ENCODE data around the gene CCDC92B. TPM values are rescaled to one million over a fixed set of nuclear protein-coding genes. Genes with fewer than 3 reads are reported as not detected.

CCDC92B gene
- total RNA-seq, 1 donor from 2014 or later: 0.21 TPM

DNA sequence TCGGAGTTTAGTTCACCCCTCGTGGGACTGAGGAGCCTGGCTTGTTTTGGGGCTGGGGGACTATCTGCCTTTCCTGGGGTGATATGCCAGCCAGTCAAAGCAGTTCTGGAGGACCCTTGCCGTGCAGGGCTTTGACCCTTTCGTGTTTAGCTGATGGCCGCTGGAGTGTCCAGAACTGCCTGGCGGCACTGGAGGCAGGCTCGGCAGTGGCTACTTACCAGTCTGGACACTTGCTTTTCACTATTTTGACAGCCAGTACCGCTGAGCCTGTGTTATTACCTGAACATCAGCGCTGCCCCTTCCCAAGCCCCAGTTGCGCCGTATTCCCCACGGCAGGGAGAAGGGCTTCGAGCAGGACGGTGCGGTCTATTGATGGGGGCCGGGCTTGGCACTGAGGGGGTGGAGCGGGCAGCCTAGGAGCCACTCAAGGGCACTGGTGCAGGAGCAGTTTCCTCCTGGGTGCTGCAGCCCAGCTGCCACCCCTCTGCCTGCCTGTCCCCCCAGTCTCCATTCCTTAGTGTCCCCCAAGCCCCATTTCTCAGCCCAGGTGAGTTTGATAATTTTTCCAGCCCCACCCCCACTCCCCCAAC lies 18.6 kb downstream of the CCDC92B start:
- intact Hi-C loops (cut with micrococcal nuclease): no loop called here
- no peaks in the 10 kb centered on the region for H3K36me3 Mint-ChIP-seq (ENCODE audit: low read depth)
- DNase-seq (ENCODE audit: low spot score): no peak

GRCh38 chr17:2724784-2725164 lies 24.7 kb downstream of the CCDC92B start:
- Mint-ChIP-seq H3K36me3 (ENCODE audit: low read depth) (no peaks in the 10 kb centered on the region), H3K4me1 (ENCODE audit: low read depth) (no peaks in the 10 kb centered on the region), H3K27me3 (ENCODE audit: low read depth) (peaks cover 26% of the 10 kb centered on the region), H3K27ac (no peak overlapping the region), H3K9me3 (no peaks in the 10 kb centered on the region), H3K4me3 (ENCODE audit: low read depth) (no peak overlapping the region)
- intact Hi-C loops (cut with micrococcal nuclease): no loop called here
- DNase-seq (ENCODE audit: low spot score): peak; percentile 24

More for the DNA sequence above, 18.6 kb downstream of the CCDC92B start:
- Mint-ChIP-seq H3K9me3 (no peaks in the 10 kb centered on the region), H3K4me1 (ENCODE audit: low read depth) (no peaks in the 10 kb centered on the region), H3K4me3 (ENCODE audit: low read depth) (no peak overlapping the region), H3K27me3 (ENCODE audit: low read depth) (peaks cover 7% of the 10 kb centered on the region), H3K27ac (no peak overlapping the region)

GRCh38 chr17:2723997-2724783 lies 25.3 kb downstream of the CCDC92B start:
- Mint-ChIP-seq H3K27me3 (ENCODE audit: low read depth) (peaks cover 26% of the 10 kb centered on the region), H3K9me3 (no peaks in the 10 kb centered on the region), H3K27ac (no peak overlapping the region), H3K36me3 (ENCODE audit: low read depth) (no peaks in the 10 kb centered on the region), H3K4me1 (ENCODE audit: low read depth) (no peaks in the 10 kb centered on the region), H3K4me3 (ENCODE audit: low read depth) (no peak overlapping the region)
- DNase-seq (ENCODE audit: low spot score): no peak
- intact Hi-C loops (cut with micrococcal nuclease): no loop called here

GRCh38 chr17:2723505-2723996 lies 25.9 kb downstream of the CCDC92B start:
- no peaks in the 10 kb centered on the region for H3K4me1 Mint-ChIP-seq (ENCODE audit: low read depth)
- no peak overlapping the region for H3K27ac Mint-ChIP-seq
- intact Hi-C loops (cut with micrococcal nuclease): no loop called here
- H3K9me3 Mint-ChIP-seq: no peaks in the 10 kb centered on the region
- H3K27me3 Mint-ChIP-seq (ENCODE audit: low read depth): peaks cover 24% of the 10 kb centered on the region
- no peak for DNase-seq (ENCODE audit: low spot score)
- no peak overlapping the region for H3K4me3 Mint-ChIP-seq (ENCODE audit: low read depth)
- H3K36me3 Mint-ChIP-seq (ENCODE audit: low read depth): no peaks in the 10 kb centered on the region

DNA sequence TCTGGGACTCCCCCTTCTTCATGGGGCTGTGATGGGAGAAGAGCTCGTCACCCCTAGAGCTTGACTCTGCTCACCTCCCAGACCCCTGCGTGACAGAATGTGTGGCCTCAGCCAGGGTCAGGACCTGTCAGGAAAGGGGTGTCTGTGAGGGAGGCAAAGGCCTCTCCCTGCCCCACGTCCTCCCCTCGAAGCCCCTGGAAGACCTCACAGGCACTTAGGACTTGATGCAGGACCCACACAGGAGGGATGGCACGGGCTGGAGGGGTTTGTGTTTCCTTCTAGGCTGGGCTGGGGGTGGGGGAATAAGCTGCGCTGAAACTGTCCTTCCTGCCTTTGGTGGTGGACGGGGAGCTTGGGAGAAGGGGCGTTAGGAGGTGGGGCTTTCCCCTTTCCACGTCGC lies 26.8 kb downstream of the CCDC92B start:
- Mint-ChIP-seq H3K27me3 (ENCODE audit: low read depth) (peaks cover 24% of the 10 kb centered on the region), H3K36me3 (ENCODE audit: low read depth) (no peaks in the 10 kb centered on the region), H3K4me1 (ENCODE audit: low read depth) (no peaks in the 10 kb centered on the region), H3K4me3 (ENCODE audit: low read depth) (no peak overlapping the region), H3K27ac (no peak overlapping the region), H3K9me3 (no peaks in the 10 kb centered on the region)
- intact Hi-C loops (cut with micrococcal nuclease): no loop called here
- DNase-seq (ENCODE audit: low spot score): no peak

- no peaks in the 10 kb centered on the region for H3K4me1 Mint-ChIP-seq (ENCODE audit: low read depth)
- intact Hi-C loops (cut with micrococcal nuclease): no loop called here
- H3K27ac Mint-ChIP-seq: no peak overlapping the region
- peaks cover 20% of the 10 kb centered on the region for H3K27me3 Mint-ChIP-seq (ENCODE audit: low read depth)
- no peak for DNase-seq (ENCODE audit: low spot score)
- H3K4me3 Mint-ChIP-seq (ENCODE audit: low read depth): no peak overlapping the region
- H3K9me3 Mint-ChIP-seq: no peaks in the 10 kb centered on the region
- H3K36me3 Mint-ChIP-seq (ENCODE audit: low read depth): no peaks in the 10 kb centered on the region
Observed at GRCh38 chr17:2721603-2722002, 27.8 kb downstream of the CCDC92B start.

- no peak for DNase-seq (ENCODE audit: low spot score)
- Mint-ChIP-seq H3K9me3 (no peaks in the 10 kb centered on the region), H3K4me3 (ENCODE audit: low read depth) (no peak overlapping the region), H3K36me3 (ENCODE audit: low read depth) (no peaks in the 10 kb centered on the region), H3K27me3 (ENCODE audit: low read depth) (peaks cover 15% of the 10 kb centered on the region), H3K27ac (no peak overlapping the region), H3K4me1 (ENCODE audit: low read depth) (no peaks in the 10 kb centered on the region)
- intact Hi-C loops (cut with micrococcal nuclease): no loop called here
Observed at GRCh38 chr17:2719861-2720260, 29.6 kb downstream of the CCDC92B start.

GRCh38 chr17:2718150-2718938 lies 31.1 kb downstream of the CCDC92B start:
- no peak overlapping the region for H3K4me3 Mint-ChIP-seq (ENCODE audit: low read depth)
- intact Hi-C loops (cut with micrococcal nuclease): no loop called here
- H3K27ac Mint-ChIP-seq: no peak overlapping the region
- no peak for DNase-seq (ENCODE audit: low spot score)
- peaks cover 11% of the 10 kb centered on the region for H3K27me3 Mint-ChIP-seq (ENCODE audit: low read depth)
- H3K36me3 Mint-ChIP-seq (ENCODE audit: low read depth): no peaks in the 10 kb centered on the region
- no peaks in the 10 kb centered on the region for H3K9me3 Mint-ChIP-seq
- H3K4me1 Mint-ChIP-seq (ENCODE audit: low read depth): peaks cover 4% of the 10 kb centered on the region

DNA sequence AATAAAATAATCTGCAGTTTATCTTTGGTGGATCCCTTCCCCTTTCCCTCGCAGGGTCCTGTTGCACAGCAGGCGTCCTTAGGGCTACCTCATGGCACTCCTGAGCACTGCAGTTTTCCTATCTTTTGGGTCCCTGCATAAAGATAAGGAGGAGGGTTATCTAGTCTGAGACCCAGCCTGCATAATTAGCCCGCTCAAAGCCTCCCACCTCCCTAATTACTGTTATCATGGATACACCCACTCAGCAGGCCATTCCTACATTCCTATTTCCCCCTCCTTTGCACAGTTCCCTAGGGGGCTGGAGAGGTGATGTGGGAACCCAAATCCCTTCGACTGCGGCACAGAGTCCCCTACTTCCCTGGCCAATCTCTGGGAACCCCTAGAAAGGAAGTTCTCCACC lies 32.8 kb downstream of the CCDC92B start:
- H3K27ac Mint-ChIP-seq: no peak overlapping the region
- no peaks in the 10 kb centered on the region for H3K27me3 Mint-ChIP-seq (ENCODE audit: low read depth)
- H3K36me3 Mint-ChIP-seq (ENCODE audit: low read depth): no peaks in the 10 kb centered on the region
- H3K4me3 Mint-ChIP-seq (ENCODE audit: low read depth): no peak overlapping the region
- H3K4me1 Mint-ChIP-seq (ENCODE audit: low read depth): peaks cover 12% of the 10 kb centered on the region
- H3K9me3 Mint-ChIP-seq: no peaks in the 10 kb centered on the region
- intact Hi-C loops (cut with micrococcal nuclease): no loop called here
- no peak for DNase-seq (ENCODE audit: low spot score)

- DNase-seq (ENCODE audit: low spot score): no peak
- Mint-ChIP-seq H3K9me3 (no peaks in the 10 kb centered on the region), H3K4me3 (ENCODE audit: low read depth) (peak overlapping the region; percentile 2), H3K4me1 (ENCODE audit: low read depth) (peaks cover 26% of the 10 kb centered on the region), H3K27ac (peak overlapping the region; percentile 42), H3K36me3 (ENCODE audit: low read depth) (no peaks in the 10 kb centered on the region), H3K27me3 (ENCODE audit: low read depth) (no peaks in the 10 kb centered on the region)
- intact Hi-C loops (cut with micrococcal nuclease): no loop called here
Observed at GRCh38 chr17:2713881-2714280, 35.6 kb downstream of the CCDC92B start.

DNA sequence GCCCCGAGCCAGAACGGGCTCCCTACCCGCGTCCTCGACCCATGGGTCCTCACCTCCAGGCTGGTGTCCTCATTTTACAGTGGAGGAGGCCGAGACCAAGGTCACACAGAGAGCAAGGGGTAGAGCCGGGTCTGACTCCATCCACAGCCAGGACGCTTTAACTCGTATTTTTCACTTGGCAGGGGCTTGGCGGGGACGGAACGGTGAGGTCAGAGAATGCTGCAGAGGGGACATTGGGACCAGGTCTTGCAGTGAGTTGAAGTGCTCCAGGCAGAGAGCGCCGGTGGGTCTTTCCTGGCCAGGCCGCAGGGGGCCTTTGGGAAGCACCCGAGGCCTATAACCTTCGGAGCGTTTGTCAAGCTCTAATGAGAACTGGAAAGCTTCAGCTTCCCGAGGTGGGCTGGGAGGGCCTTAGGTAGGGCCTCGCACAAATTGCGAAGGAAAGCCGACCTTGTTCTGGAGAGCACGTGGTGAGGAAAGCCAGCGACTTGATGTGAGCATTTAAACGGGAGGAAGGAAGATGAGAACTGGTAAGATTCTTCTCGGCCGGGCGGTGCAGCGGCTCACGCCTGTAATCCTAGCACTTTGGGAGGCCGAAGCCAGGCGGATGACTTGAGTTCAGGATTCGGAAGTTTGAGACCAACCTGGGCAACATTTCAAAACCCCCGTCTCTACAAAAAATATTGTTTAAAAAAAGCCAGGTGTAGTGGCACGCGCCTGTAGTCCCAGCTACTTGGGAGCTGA lies 37.0 kb downstream of the CCDC92B start:
- H3K27me3 Mint-ChIP-seq (ENCODE audit: low read depth): no peaks in the 10 kb centered on the region
- no peaks in the 10 kb centered on the region for H3K9me3 Mint-ChIP-seq
- peak overlapping the region; percentile 91 for H3K27ac Mint-ChIP-seq
- intact Hi-C loops (cut with micrococcal nuclease): no loop called here
- DNase-seq (ENCODE audit: low spot score): no peak
- no peaks in the 10 kb centered on the region for H3K36me3 Mint-ChIP-seq (ENCODE audit: low read depth)
- peaks cover 30% of the 10 kb centered on the region for H3K4me1 Mint-ChIP-seq (ENCODE audit: low read depth)
- H3K4me3 Mint-ChIP-seq (ENCODE audit: low read depth): peak overlapping the region; percentile 91

- intact Hi-C loops (cut with micrococcal nuclease): no loop called here
- H3K27ac Mint-ChIP-seq: peak within 1 kb of the TSS; percentile 91
- peak within 1 kb of the TSS; percentile 92 for H3K4me3 Mint-ChIP-seq (ENCODE audit: low read depth)
- H3K36me3 Mint-ChIP-seq (ENCODE audit: low read depth): no peaks in the 10 kb centered on the region
- peaks cover 30% of the 10 kb centered on the region for H3K4me1 Mint-ChIP-seq (ENCODE audit: low read depth)
- no peaks in the 10 kb centered on the region for H3K27me3 Mint-ChIP-seq (ENCODE audit: low read depth)
- DNase-seq (ENCODE audit: low spot score): peak; percentile 96
- H3K9me3 Mint-ChIP-seq: no peaks in the 10 kb centered on the region
Observed at GRCh38 chr17:2711608-2712299, 37.7 kb downstream of the CCDC92B start, which contains the start of gene CLUH. Gene CLUH, minus strand, starts transcription at chr17:2711764. Its CDS starts 103 bp downstream, at chr17:2711661.
